A673 (cell line): ENCODE results near the gene CNP.

Experiments used
- CTCF ChIP-seq: fragments of 300-800, 200-600 bp; sonication (generic); conservative IDR thresholded peaks from 2 replicates; pipeline ENCODE4 v1.5.1; 2017; ENCODE audit warnings: low read depth, mild to moderate bottlenecking, antibody characterized with exemption, low read length, moderate library complexity, mixed read lengths
- EZH2 ChIP-seq: fragments of 200-600 bp; sonication (generic); IDR thresholded peaks from 2 replicates; pipeline ENCODE4 v1.6.1; 2017; ENCODE audit warnings: borderline replicate concordance, low read depth, mild to moderate bottlenecking, mixed read lengths, antibody characterized with exemption, low read length; ENCODE audit not compliant: poor library complexity, severe bottlenecking

GRCh38 chr17:41957031-41957868, 9.3 kb upstream of the CNP start:
- TF ChIP-seq EZH2 (no peak), CTCF (no peak)
